ENCODE data around the gene RMDN3. TPM values are rescaled to one million over a fixed set of nuclear protein-coding genes. Genes with fewer than 3 reads are reported as not detected.

The RMDN3 gene
- total and polyA plus RNA-seq, 2 of the 13 experiments (the other 11 are each of a cell fraction or from before 2014, with no cell fraction given) = 16.8 to 19.5 TPM

- H3K27me3 ChIP-seq (ENCODE audit: control insufficient read depth in 1 of 2, insufficient read depth in 2 of 2, low read length in 2 of 2) = no peaks in the 10 kb centered on the region
- 100% methylated on average over 4 of the region's 4 CpGs for WGBS (ENCODE audit: low lambda C conversion rate)
- no peak overlapping the region for H2AFZ ChIP-seq (ENCODE audit: low read length)
- FAIRE-seq (no peak), DNase-seq (ENCODE audit: low spot score) (no peak), ATAC-seq (no peak)
- no peak overlapping the region for H3K4me2 ChIP-seq (ENCODE audit: low read depth, low read length)
- H3K4me1 ChIP-seq (ENCODE audit: insufficient read depth, low read length) = peaks cover 9% of the 10 kb centered on the region; the same call in 1 of the 2 replicates
- no peak for TF ChIP-seq ZBTB3 (CRISPR knock-in tag; IDR thresholded peaks at IDR 0.05; ENCODE audit: borderline replicate concordance, low read depth)
- TF ChIP-seq SIX4 (CRISPR knock-in tag; IDR thresholded peaks at IDR 0.05) = no peak
- no peak for TF ChIP-seq HMG20A (CRISPR knock-in tag; IDR thresholded peaks at IDR 0.05; ENCODE audit: borderline replicate concordance)
- no peak for TF ChIP-seq POGZ (CRISPR knock-in tag; IDR thresholded peaks at IDR 0.05)
- no peak for TF ChIP-seq AHR (CRISPR knock-in tag; IDR thresholded peaks at IDR 0.05)
- TF ChIP-seq HMGXB3 (CRISPR knock-in tag; IDR thresholded peaks at IDR 0.05; ENCODE audit: borderline replicate concordance) = no peak
- no peak for TF ChIP-seq WIZ (CRISPR knock-in tag; IDR thresholded peaks at IDR 0.05)
- TF ChIP-seq KLF6 (CRISPR knock-in tag; IDR thresholded peaks at IDR 0.05) = no peak
- no peak for TF ChIP-seq REXO4 (CRISPR knock-in tag; IDR thresholded peaks at IDR 0.05; ENCODE audit: borderline replicate concordance)
- no peak for TF ChIP-seq ZNF616 (CRISPR knock-in tag; IDR thresholded peaks at IDR 0.05; ENCODE audit: low read depth)
- no peak for TF ChIP-seq LRRFIP1 (CRISPR knock-in tag; conservative IDR thresholded peaks at IDR 0.05)
- no peak overlapping the region for H3K4me3 ChIP-seq (replicated peaks in 1 of 3; ENCODE audit: insufficient read depth in 1 of 3, low read depth in 2 of 3, low read length in 3 of 3)
- no peak overlapping the region for H3K9ac ChIP-seq (ENCODE audit: insufficient read depth, low read depth, low read length)
- no peaks in the 10 kb centered on the region for H3K79me2 ChIP-seq (ENCODE audit: insufficient read depth, low read length)
- CTCF ChIA-PET (ENCODE audit: low intra/inter-chr PET ratio, low total read pairs) = no interaction called here
- H3K27ac ChIP-seq (ENCODE audit: extremely low read length, insufficient read depth, low read length) = no peak overlapping the region
- in situ Hi-C loops (cut with HindIII; ENCODE audit: extremely low pct_ligation_motif_present, low pct_unique_long_range_greater_than_20kb) (no loop called here), intact Hi-C loops (cut with micrococcal nuclease; ENCODE audit: unreplicated experiment) (no loop called here)
- peaks cover 16 to 77% of the 10 kb centered on the region in 2 experiments for H3K36me3 ChIP-seq (replicated peaks in 1 of 2; ENCODE audit: control insufficient read depth in 1 of 2, insufficient read depth in 2 of 2, low read length in 2 of 2)
- no TSS peak for BruUV-seq (replicated peaks)
- no peaks in the 10 kb centered on the region for H4K20me1 ChIP-seq (ENCODE audit: insufficient read depth, low read length)
- POLR2A ChIA-PET = interaction anchor here (0.6 kb wide), 1 partner anchor 71 kb away, joined by 3 read pairs; no protein-coding TSS in a partner anchor
- no peaks in the 10 kb centered on the region for H3K9me3 ChIP-seq (ENCODE audit: low read length)
Observed at GRCh38 chr15:40736575-40736974, 18.5 kb downstream of the RMDN3 start.

All from HepG2 (cell line).